ENCODE data around the gene LGALS7. TPM values are rescaled to one million over a fixed set of nuclear protein-coding genes. Genes with fewer than 3 reads are reported as not detected.
A peak's percentile ranks its signal among the peaks of the same experiment; 100 is the strongest.
"Not testable (repeated sequence)": the region's sequence is repeated elsewhere in the genome, so short reads cannot be mapped to it uniquely, and the experiment has no call there.

The LGALS7 gene
- total and polyA plus RNA-seq, 2 of the 13 experiments (the other 11 are each of a cell fraction or from before 2014, with no cell fraction given) = 0.73 TPM; not detected in 1

DNA sequence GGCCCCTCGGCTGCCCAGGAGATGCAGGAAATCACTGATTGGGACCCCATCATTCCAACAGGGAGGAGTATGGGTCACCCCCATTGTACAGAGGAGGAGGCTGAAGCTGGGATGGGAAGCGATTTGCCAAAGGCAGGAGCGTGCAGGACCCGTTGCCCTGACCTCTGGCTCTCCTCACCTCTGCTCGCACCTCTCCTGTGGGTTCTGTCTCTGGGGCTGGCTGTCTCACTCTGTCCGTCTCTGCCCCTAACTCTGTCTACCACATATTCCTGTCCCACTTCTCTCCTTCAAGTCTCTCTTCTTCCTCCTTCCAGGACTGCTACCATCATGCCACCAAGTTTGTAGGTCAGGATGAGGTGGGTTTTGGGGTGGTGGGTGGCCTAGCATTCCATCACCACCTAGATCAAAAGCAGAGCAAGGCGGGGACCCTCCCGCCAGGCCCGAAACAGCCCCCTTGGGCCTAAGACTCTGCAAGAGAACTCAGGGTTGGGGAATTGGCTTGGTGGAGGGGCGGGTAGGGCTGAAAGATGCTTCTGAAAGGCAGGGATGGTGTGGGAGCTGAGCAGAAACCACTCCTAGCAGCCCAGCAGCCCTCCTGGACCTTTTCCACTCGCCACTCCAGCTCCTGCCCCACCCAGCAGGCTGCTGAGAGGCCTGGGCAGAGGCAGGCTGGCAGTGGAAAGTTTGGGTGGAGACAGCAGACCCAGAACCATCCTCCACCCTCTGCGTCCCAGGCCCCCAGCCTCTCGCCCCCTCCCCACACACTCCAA, 1.0 kb upstream of the LGALS7 start:
- TF ChIP-seq MEIS2 (CRISPR knock-in tag; IDR thresholded peaks at IDR 0.05) (no peak), NFIB (CRISPR knock-in tag; IDR thresholded peaks at IDR 0.05; ENCODE audit: borderline replicate concordance) (0 out of 2 replicates have a peak, but pooled peaks have one; percentile 5)
- no peaks in the 10 kb centered on the region for H3K9me3 ChIP-seq (ENCODE audit: low read length)
- 0 out of 2 replicates have a peak overlapping the region, but pooled peaks have one; percentile 8 for H3K9ac ChIP-seq (ENCODE audit: insufficient read depth, low read depth, low read length)
- WGBS (ENCODE audit: low lambda C conversion rate) = 59% methylated on average over 7 of the region's 13 CpGs
- no peak for DNase-seq (ENCODE audit: low spot score)
- in situ Hi-C loops (cut with HindIII; ENCODE audit: extremely low pct_ligation_motif_present, low pct_unique_long_range_greater_than_20kb) = no loop called here
- H3K27me3 ChIP-seq (ENCODE audit: control insufficient read depth in 1 of 2, insufficient read depth in 2 of 2, low read length in 2 of 2) = peaks cover 0 to 2% of the 10 kb centered on the region in 2 experiments; a peak in 1 of 5 replicates
- no peaks in the 10 kb centered on the region for H3K79me2 ChIP-seq (ENCODE audit: insufficient read depth, low read length)
- ChIA-PET POLR2A (interaction anchor here (1.3 to 1.9 kb wide), 2 partner anchors 11 to 19 kb away, joined by 5 to 7 read pairs; no protein-coding TSS in a partner anchor), CTCF (ENCODE audit: low intra/inter-chr PET ratio, low total read pairs) (no interaction called here)
- H3K4me2 ChIP-seq (ENCODE audit: low read depth, low read length) = no peak overlapping the region
- intact Hi-C loops (cut with micrococcal nuclease; ENCODE audit: unreplicated experiment) = no loop called here
- H3K36me3 ChIP-seq (replicated peaks in 1 of 2; ENCODE audit: control insufficient read depth in 1 of 2, insufficient read depth in 2 of 2, low read length in 2 of 2) = no peaks in the 10 kb centered on the region
- no peak; the same call in 1 of the 3 replicates for ATAC-seq
- BruUV-seq (replicated peaks) = no TSS peak
- FAIRE-seq = no peak
- no peak overlapping the region for H3K27ac ChIP-seq (ENCODE audit: extremely low read length, insufficient read depth, low read length)
- no peaks in the 10 kb centered on the region for H4K20me1 ChIP-seq (ENCODE audit: insufficient read depth, low read length)
- no peak overlapping the region for H2AFZ ChIP-seq (ENCODE audit: low read length)
- H3K4me3 ChIP-seq (replicated peaks in 1 of 3; ENCODE audit: insufficient read depth in 1 of 3, low read depth in 2 of 3, low read length in 3 of 3) = no peak overlapping the region
- peaks cover 24% of the 10 kb centered on the region for H3K4me1 ChIP-seq (ENCODE audit: insufficient read depth, low read length)

DNA sequence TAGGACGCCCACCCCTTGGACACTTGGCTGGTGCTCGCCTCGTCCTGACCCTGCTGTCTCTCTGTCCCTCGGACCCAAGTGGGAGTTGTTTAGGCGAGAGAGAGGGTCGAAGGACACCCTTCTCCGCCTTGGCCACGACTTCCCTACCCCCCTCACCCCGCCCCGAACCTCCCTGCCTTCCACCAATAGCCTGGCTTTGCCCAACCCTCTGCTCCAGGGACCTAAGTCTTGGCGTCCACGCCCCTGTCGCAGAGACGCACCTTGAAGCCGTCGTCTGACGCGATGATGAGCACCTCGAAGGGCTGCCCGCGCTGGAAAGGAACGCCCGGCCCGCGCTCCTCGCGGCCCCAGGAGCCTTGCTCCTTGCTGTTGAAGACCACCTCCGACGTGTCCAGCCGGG, 1.7 kb downstream of the LGALS7 start:
- H2AFZ ChIP-seq (ENCODE audit: low read length); H3K4me3 ChIP-seq (replicated peaks in 1 of 3; ENCODE audit: insufficient read depth in 1 of 3, low read depth in 2 of 3, low read length in 3 of 3); H3K79me2 ChIP-seq (ENCODE audit: insufficient read depth, low read length); in situ Hi-C loops (cut with HindIII; ENCODE audit: extremely low pct_ligation_motif_present, low pct_unique_long_range_greater_than_20kb); CTCF ChIA-PET (ENCODE audit: low intra/inter-chr PET ratio, low total read pairs); ATAC-seq; FAIRE-seq; DNase-seq (ENCODE audit: low spot score); H3K4me1 ChIP-seq (ENCODE audit: insufficient read depth, low read length); intact Hi-C loops (cut with micrococcal nuclease; ENCODE audit: unreplicated experiment); H3K36me3 ChIP-seq (replicated peaks in 1 of 2; ENCODE audit: control insufficient read depth in 1 of 2, insufficient read depth in 2 of 2, low read length in 2 of 2); H3K27ac ChIP-seq (ENCODE audit: extremely low read length, insufficient read depth, low read length); H4K20me1 ChIP-seq (ENCODE audit: insufficient read depth, low read length); POLR2A ChIA-PET; H3K9me3 ChIP-seq (ENCODE audit: low read length); BruUV-seq (replicated peaks); H3K9ac ChIP-seq (ENCODE audit: insufficient read depth, low read depth, low read length); H3K4me2 ChIP-seq (ENCODE audit: low read depth, low read length); H3K27me3 ChIP-seq (ENCODE audit: control insufficient read depth in 1 of 2, insufficient read depth in 2 of 2, low read length in 2 of 2): not testable (repeated sequence)
- no CpG with 5 or more reads among the region's 30 CpGs for WGBS (ENCODE audit: low lambda C conversion rate)

DNA sequence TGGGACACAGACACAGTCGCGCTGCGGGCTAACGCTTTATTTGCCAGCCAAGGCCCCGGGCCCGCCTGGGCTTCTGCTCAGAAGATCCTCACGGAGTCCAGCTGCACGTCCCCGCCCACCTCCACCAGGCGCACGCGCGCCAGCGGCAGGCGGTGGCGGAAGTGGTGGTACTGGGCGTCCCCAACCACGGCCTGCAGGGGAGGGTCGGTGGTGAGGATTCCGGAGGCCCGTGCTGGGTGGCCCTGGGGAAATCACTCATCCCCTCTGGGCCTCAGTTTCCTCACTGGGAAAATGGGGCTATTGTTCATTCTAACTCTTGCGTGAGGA, 2.4 kb downstream of the LGALS7 start:
- H3K36me3 ChIP-seq (replicated peaks in 1 of 2; ENCODE audit: control insufficient read depth in 1 of 2, insufficient read depth in 2 of 2, low read length in 2 of 2); ATAC-seq; H2AFZ ChIP-seq (ENCODE audit: low read length); intact Hi-C loops (cut with micrococcal nuclease; ENCODE audit: unreplicated experiment); DNase-seq (ENCODE audit: low spot score); H4K20me1 ChIP-seq (ENCODE audit: insufficient read depth, low read length); H3K4me3 ChIP-seq (replicated peaks in 1 of 3; ENCODE audit: insufficient read depth in 1 of 3, low read depth in 2 of 3, low read length in 3 of 3); BruUV-seq (replicated peaks); H3K4me2 ChIP-seq (ENCODE audit: low read depth, low read length); in situ Hi-C loops (cut with HindIII; ENCODE audit: extremely low pct_ligation_motif_present, low pct_unique_long_range_greater_than_20kb); CTCF ChIA-PET (ENCODE audit: low intra/inter-chr PET ratio, low total read pairs); H3K4me1 ChIP-seq (ENCODE audit: insufficient read depth, low read length); H3K27ac ChIP-seq (ENCODE audit: extremely low read length, insufficient read depth, low read length); FAIRE-seq; POLR2A ChIA-PET; H3K79me2 ChIP-seq (ENCODE audit: insufficient read depth, low read length); H3K27me3 ChIP-seq (ENCODE audit: control insufficient read depth in 1 of 2, insufficient read depth in 2 of 2, low read length in 2 of 2); H3K9me3 ChIP-seq (ENCODE audit: low read length); H3K9ac ChIP-seq (ENCODE audit: insufficient read depth, low read depth, low read length): not testable (repeated sequence)
- WGBS (ENCODE audit: low lambda C conversion rate) = no CpG with 5 or more reads among the region's 22 CpGs

DNA sequence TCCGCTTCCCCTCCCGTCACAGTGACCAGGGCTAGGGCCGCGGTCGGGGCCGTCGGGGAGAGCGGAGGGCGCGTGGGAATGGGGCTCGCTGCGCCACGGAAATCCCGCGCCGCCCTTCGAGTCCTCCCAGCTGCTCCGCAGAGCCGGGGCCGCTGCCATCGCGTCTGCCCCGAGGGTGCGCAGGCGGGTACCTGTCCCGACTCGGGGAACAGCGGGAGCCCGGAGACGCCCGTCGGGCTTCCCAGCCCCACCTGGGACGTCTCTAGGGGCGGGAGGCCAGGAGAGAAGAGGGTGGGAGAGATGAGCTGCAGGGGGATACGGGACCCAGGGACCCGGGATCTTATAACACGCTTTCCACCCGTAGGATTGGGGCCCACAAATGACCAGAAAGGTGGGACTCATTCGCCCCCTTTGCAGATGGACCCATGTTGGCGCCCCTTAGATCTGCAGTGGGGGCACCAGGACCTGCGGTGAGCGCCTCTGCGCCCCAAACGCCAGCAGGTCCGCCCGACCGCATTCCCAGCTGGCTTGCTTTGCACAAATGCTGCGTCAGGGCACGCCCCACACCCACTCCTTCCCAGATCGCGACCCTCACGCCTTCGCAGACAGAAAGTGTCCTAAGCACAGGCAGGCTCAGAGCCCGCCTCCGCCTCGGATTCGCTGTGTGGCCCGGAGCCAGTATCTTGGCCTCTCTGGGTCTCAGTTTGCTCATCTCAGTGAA, 2.9 kb downstream of the LGALS7 start:
- H2AFZ ChIP-seq (ENCODE audit: low read length); H3K4me3 ChIP-seq (replicated peaks in 1 of 3; ENCODE audit: insufficient read depth in 1 of 3, low read depth in 2 of 3, low read length in 3 of 3): not testable (repeated sequence)

More for the DNA sequence above, 2.9 kb downstream of the LGALS7 start:
- 96% methylated on average over 9 of the region's 58 CpGs for WGBS (ENCODE audit: low lambda C conversion rate)
- H3K27ac ChIP-seq (ENCODE audit: extremely low read length, insufficient read depth, low read length); H3K79me2 ChIP-seq (ENCODE audit: insufficient read depth, low read length); ATAC-seq; DNase-seq (ENCODE audit: low spot score); in situ Hi-C loops (cut with HindIII; ENCODE audit: extremely low pct_ligation_motif_present, low pct_unique_long_range_greater_than_20kb); H3K9ac ChIP-seq (ENCODE audit: insufficient read depth, low read depth, low read length); CTCF ChIA-PET (ENCODE audit: low intra/inter-chr PET ratio, low total read pairs); H3K27me3 ChIP-seq (ENCODE audit: control insufficient read depth in 1 of 2, insufficient read depth in 2 of 2, low read length in 2 of 2); BruUV-seq (replicated peaks); POLR2A ChIA-PET; H3K4me1 ChIP-seq (ENCODE audit: insufficient read depth, low read length); H3K4me2 ChIP-seq (ENCODE audit: low read depth, low read length); intact Hi-C loops (cut with micrococcal nuclease; ENCODE audit: unreplicated experiment); FAIRE-seq; H3K9me3 ChIP-seq (ENCODE audit: low read length); H3K36me3 ChIP-seq (replicated peaks in 1 of 2; ENCODE audit: control insufficient read depth in 1 of 2, insufficient read depth in 2 of 2, low read length in 2 of 2); H4K20me1 ChIP-seq (ENCODE audit: insufficient read depth, low read length): not testable (repeated sequence)

Data from HepG2 (cell line).